EL (cell line): ENCODE results near the gene FAM234B.

Source experiments
- DNase-seq: peaks from one replicate; pipeline ENCODE4 v3.0.0-alpha.2; 2016

The FAM234B gene

GRCh38 chr12:13093848-13094220, 49.7 kb downstream of the FAM234B start:
- peak; percentile 24 for DNase-seq

GRCh38 chr12:13094367-13094766, 50.2 kb downstream of the FAM234B start:
- peak; percentile 83 for DNase-seq

- no peak for DNase-seq
Measured at GRCh38 chr12:13095266-13095995, 51.2 kb downstream of the FAM234B start.

GRCh38 chr12:13097491-13098011, 53.4 kb downstream of the FAM234B start:
- DNase-seq = peak; percentile 46

GRCh38 chr12:13099066-13099843, 55.1 kb downstream of the FAM234B start:
- no peak for DNase-seq

GRCh38 chr12:13099844-13100604, 55.8 kb downstream of the FAM234B start:
- no peak for DNase-seq

GRCh38 chr12:13100605-13100881, 56.4 kb downstream of the FAM234B start:
- DNase-seq = no peak

GRCh38 chr12:13100882-13101769, 56.9 kb downstream of the FAM234B start:
- DNase-seq = peak; percentile 94

- DNase-seq = peak; percentile 56
Measured at GRCh38 chr12:13101821-13102375, 57.7 kb downstream of the FAM234B start.

- DNase-seq = no peak
Measured at GRCh38 chr12:13102461-13103195, 58.4 kb downstream of the FAM234B start.

GRCh38 chr12:13103391-13104033, 59.3 kb downstream of the FAM234B start, which contains the start of gene GSG1:
GSG1 (minus strand) TSS chr12:13103667; CDS start chr12:13103512, 155 bp downstream.
- DNase-seq = no peak

GRCh38 chr12:13104409-13104808, 60.2 kb downstream of the FAM234B start:
- DNase-seq = no peak

GRCh38 chr12:13105781-13106180, 61.6 kb downstream of the FAM234B start:
- no peak for DNase-seq

- DNase-seq = no peak
Measured at GRCh38 chr12:13106666-13107065, 62.5 kb downstream of the FAM234B start.

- no peak for DNase-seq
Measured at GRCh38 chr12:13112968-13113367, 68.8 kb downstream of the FAM234B start.

- no peak for DNase-seq
Measured at GRCh38 chr12:13114251-13115052, 70.3 kb downstream of the FAM234B start.

- no peak for DNase-seq
Measured at GRCh38 chr12:13116259-13116658, 72.1 kb downstream of the FAM234B start.

GRCh38 chr12:13117029-13117428, 72.8 kb downstream of the FAM234B start:
- DNase-seq = no peak

GRCh38 chr12:13119826-13120225, 75.6 kb downstream of the FAM234B start:
- no peak for DNase-seq

- DNase-seq = no peak
Measured at GRCh38 chr12:13120413-13120812, 76.2 kb downstream of the FAM234B start.
